ENCODE results near the gene ASPHD2.

GRCh38 chr22:26382782-26383181, 46.3 kb upstream of the ASPHD2 start:
- TF ChIP-seq POLR2A (IDR thresholded peaks at IDR 0.05) = no peak
- TF ChIP-seq, protein P1, sequence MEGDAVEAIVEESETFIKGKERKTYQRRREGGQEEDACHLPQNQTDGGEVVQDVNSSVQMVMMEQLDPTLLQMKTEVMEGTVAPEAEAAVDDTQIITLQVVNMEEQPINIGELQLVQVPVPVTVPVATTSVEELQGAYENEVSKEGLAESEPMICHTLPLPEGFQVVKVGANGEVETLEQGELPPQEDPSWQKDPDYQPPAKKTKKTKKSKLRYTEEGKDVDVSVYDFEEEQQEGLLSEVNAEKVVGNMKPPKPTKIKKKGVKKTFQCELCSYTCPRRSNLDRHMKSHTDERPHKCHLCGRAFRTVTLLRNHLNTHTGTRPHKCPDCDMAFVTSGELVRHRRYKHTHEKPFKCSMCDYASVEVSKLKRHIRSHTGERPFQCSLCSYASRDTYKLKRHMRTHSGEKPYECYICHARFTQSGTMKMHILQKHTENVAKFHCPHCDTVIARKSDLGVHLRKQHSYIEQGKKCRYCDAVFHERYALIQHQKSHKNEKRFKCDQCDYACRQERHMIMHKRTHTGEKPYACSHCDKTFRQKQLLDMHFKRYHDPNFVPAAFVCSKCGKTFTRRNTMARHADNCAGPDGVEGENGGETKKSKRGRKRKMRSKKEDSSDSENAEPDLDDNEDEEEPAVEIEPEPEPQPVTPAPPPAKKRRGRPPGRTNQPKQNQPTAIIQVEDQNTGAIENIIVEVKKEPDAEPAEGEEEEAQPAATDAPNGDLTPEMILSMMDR (IDR thresholded peaks at IDR 0.05) = no peak
